GM12878 (cell line): Measurements from ENCODE around the gene SEMA7A. TPM values are rescaled to one million over a fixed set of nuclear protein-coding genes. Genes with fewer than 3 reads are reported as not detected.
A peak's percentile ranks its signal among the peaks of the same experiment; 100 is the strongest.

Experiments
- BMI1 ChIP-seq: fragments of 450-650 bp; IDR thresholded peaks from 2 replicates; pipeline ENCODE4 v1.6.1; 2016; ENCODE audit warnings: mild to moderate bottlenecking, moderate library complexity, borderline replicate concordance
- CEBPB ChIP-seq, 2 experiments: fragments of 150-350 bp in 1 of 2; IDR thresholded peaks; 2 replicates each; pipeline ENCODE4 v1.6.1; 2012 to 2014; ENCODE audit warnings: low read depth in 2 of 2, low read length in 2 of 2, borderline replicate concordance in 1 of 2, inconsistent platforms in 1 of 2
- CHD2 ChIP-seq: IDR thresholded peaks from 2 replicates; pipeline ENCODE4 v1.6.1; 2011; ENCODE audit warnings: low read depth, low read length, improper control_type of control experiment, borderline replicate concordance
- HDAC2 ChIP-seq: fragments of 200-600 bp; sonication (generic); IDR thresholded peaks from 2 replicates; pipeline ENCODE4 v1.6.1; 2017
- IKZF2 ChIP-seq, 2 experiments: fragments of 450-650 bp; IDR thresholded peaks; 2 replicates each; pipeline ENCODE4 v1.6.1; 2017; ENCODE audit warnings: mild to moderate bottlenecking in 2 of 2, moderate library complexity in 2 of 2
- LARP7 ChIP-seq: fragments of 450-650 bp; IDR thresholded peaks from 2 replicates; pipeline ENCODE4 v1.6.1; 2017; ENCODE audit warnings: mild to moderate bottlenecking
- NFXL1 ChIP-seq: fragments of 450-650 bp; IDR thresholded peaks from 2 replicates; pipeline ENCODE4 v1.6.1; 2017; ENCODE audit warnings: antibody characterized with exemption, mild to moderate bottlenecking, borderline replicate concordance
- NR2C1 ChIP-seq: fragments of 450-650 bp; IDR thresholded peaks from 2 replicates; pipeline ENCODE4 v1.6.1; 2017; ENCODE audit warnings: antibody characterized with exemption, mild to moderate bottlenecking, moderate library complexity
- NR2F1 ChIP-seq: fragments of 450-650 bp; conservative IDR thresholded peaks from 2 replicates; pipeline ENCODE4 v1.6.1; 2017; ENCODE audit warnings: mild to moderate bottlenecking
- PBX3 ChIP-seq: IDR thresholded peaks from 2 replicates; pipeline ENCODE4 v1.6.1; 2011; ENCODE audit warnings: mild to moderate bottlenecking, low read depth, low read length, moderate library complexity; ENCODE audit not compliant: insufficient replicate concordance
- PML ChIP-seq: IDR thresholded peaks from 2 replicates; pipeline ENCODE4 v1.6.1; 2012; ENCODE audit warnings: low read length, inconsistent platforms
- POLR2A ChIP-seq: IDR thresholded peaks from 2 replicates; pipeline ENCODE4 v1.6.1; 2011; ENCODE audit warnings: low read depth, mild to moderate bottlenecking, low read length
- RB1 ChIP-seq: fragments of 450-650 bp; formaldehyde crosslinking; IDR thresholded peaks from 2 replicates; pipeline ENCODE4 v1.6.1; 2017; ENCODE audit warnings: mild to moderate bottlenecking, borderline replicate concordance
- REST ChIP-seq: IDR thresholded peaks from 2 replicates; pipeline ENCODE4 v1.6.1; 2012; ENCODE audit warnings: mild to moderate bottlenecking, low read depth, low read length
- TAF1 ChIP-seq: IDR thresholded peaks from 2 replicates; pipeline ENCODE4 v1.6.1; 2011; ENCODE audit warnings: mild to moderate bottlenecking, low read depth, low read length, borderline replicate concordance
- polyA plus RNA-seq, 11 experiments: library from polyadenylated mRNA; depleted of rRNA in 4 of 11; unstranded in 6 of 11; stranded (reverse) in 5 of 11; fragments of >200 nt; fragmentation: Nextera tagmentation in 4 of 11; fragmentation: Illumina TruSeq in 1 of 11; extraction: Ambion mirVana in 4 of 11; extraction: Trizol in 1 of 11; gene quantifications; 1 replicate in 1 of 11; 2 replicates in 10 of 11; pipeline versions ENCODE4 v1.2.1 to v1.2.3, GENCODE V29; 2011 to 2016; ENCODE audit warnings: inconsistent platforms in 2 of 11, missing spikeins in 2 of 11, low read depth in 1 of 11
- total RNA-seq, 4 experiments: library from RNA; depleted of rRNA in 3 of 4; stranded (reverse); fragments of >200 nt in 3 of 4; fragmentation: Illumina TruSeq in 1 of 4; extraction: Trizol in 1 of 4; gene quantifications; 2 replicates each; pipeline versions ENCODE4 v1.2.1 to v1.2.3, GENCODE V29; 2013 to 2021
- TF ChIP-seq, protein P1 (sequence below): fragments of 450-650 bp; IDR thresholded peaks from 2 replicates; pipeline ENCODE4 v1.6.1; 2017; ENCODE audit warnings: low read depth, mild to moderate bottlenecking, moderate library complexity
- TF ChIP-seq, protein P2 (sequence below): fragments of 450-650 bp; formaldehyde crosslinking; IDR thresholded peaks from 2 replicates; pipeline ENCODE4 v1.5.0; 2022; ENCODE audit warnings: mild to moderate bottlenecking, missing genetic modification characterization
- TF ChIP-seq, protein P3 (sequence below): fragments of 450-650 bp; conservative IDR thresholded peaks from 2 replicates; pipeline ENCODE4 v1.6.1; 2017; ENCODE audit warnings: mild to moderate bottlenecking, moderate library complexity

SEMA7A gene
- total and polyA plus RNA-seq, 10 of the 15 experiments (the other 5 are each of a cell fraction or from before 2014, with no cell fraction given) = 0.08 to 112 (median 53.5) TPM

- TF ChIP-seq, protein P1, sequence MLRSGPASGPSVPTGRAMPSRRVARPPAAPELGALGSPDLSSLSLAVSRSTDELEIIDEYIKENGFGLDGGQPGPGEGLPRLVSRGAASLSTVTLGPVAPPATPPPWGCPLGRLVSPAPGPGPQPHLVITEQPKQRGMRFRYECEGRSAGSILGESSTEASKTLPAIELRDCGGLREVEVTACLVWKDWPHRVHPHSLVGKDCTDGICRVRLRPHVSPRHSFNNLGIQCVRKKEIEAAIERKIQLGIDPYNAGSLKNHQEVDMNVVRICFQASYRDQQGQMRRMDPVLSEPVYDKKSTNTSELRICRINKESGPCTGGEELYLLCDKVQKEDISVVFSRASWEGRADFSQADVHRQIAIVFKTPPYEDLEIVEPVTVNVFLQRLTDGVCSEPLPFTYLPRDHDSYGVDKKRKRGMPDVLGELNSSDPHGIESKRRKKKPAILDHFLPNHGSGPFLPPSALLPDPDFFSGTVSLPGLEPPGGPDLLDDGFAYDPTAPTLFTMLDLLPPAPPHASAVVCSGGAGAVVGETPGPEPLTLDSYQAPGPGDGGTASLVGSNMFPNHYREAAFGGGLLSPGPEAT = peak; percentile 85
- peak; percentile 22 for TF ChIP-seq PBX3
- TF ChIP-seq, protein P2, sequence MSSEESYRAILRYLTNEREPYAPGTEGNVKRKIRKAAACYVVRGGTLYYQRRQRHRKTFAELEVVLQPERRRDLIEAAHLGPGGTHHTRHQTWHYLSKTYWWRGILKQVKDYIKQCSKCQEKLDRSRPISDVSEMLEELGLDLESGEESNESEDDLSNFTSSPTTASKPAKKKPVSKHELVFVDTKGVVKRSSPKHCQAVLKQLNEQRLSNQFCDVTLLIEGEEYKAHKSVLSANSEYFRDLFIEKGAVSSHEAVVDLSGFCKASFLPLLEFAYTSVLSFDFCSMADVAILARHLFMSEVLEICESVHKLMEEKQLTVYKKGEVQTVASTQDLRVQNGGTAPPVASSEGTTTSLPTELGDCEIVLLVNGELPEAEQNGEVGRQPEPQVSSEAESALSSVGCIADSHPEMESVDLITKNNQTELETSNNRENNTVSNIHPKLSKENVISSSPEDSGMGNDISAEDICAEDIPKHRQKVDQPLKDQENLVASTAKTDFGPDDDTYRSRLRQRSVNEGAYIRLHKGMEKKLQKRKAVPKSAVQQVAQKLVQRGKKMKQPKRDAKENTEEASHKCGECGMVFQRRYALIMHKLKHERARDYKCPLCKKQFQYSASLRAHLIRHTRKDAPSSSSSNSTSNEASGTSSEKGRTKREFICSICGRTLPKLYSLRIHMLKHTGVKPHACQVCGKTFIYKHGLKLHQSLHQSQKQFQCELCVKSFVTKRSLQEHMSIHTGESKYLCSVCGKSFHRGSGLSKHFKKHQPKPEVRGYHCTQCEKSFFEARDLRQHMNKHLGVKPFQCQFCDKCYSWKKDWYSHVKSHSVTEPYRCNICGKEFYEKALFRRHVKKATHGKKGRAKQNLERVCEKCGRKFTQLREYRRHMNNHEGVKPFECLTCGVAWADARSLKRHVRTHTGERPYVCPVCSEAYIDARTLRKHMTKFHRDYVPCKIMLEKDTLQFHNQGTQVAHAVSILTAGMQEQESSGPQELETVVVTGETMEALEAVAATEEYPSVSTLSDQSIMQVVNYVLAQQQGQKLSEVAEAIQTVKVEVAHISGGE = no peak
- no peak for TF ChIP-seq REST
- 0 out of 2 replicates have a peak, but pooled peaks have one; percentile 17 for TF ChIP-seq CHD2
- no peak; the same call in 1 of the 2 replicates for TF ChIP-seq BMI1
- no peak for TF ChIP-seq RB1
- TF ChIP-seq NR2C1 = no peak
- peak; percentile 41; the same call in 1 of the 2 replicates for TF ChIP-seq TAF1
- TF ChIP-seq HDAC2 = no peak
- no peak for TF ChIP-seq NFXL1
- TF ChIP-seq PML = no peak
- TF ChIP-seq IKZF2 (IDR thresholded peaks at IDR 0.05) = peak; percentile 95 to 98
- TF ChIP-seq, protein P3, sequence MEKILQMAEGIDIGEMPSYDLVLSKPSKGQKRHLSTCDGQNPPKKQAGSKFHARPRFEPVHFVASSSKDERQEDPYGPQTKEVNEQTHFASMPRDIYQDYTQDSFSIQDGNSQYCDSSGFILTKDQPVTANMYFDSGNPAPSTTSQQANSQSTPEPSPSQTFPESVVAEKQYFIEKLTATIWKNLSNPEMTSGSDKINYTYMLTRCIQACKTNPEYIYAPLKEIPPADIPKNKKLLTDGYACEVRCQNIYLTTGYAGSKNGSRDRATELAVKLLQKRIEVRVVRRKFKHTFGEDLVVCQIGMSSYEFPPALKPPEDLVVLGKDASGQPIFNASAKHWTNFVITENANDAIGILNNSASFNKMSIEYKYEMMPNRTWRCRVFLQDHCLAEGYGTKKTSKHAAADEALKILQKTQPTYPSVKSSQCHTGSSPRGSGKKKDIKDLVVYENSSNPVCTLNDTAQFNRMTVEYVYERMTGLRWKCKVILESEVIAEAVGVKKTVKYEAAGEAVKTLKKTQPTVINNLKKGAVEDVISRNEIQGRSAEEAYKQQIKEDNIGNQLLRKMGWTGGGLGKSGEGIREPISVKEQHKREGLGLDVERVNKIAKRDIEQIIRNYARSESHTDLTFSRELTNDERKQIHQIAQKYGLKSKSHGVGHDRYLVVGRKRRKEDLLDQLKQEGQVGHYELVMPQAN = 0 out of 2 replicates have a peak, but pooled peaks have one; percentile 2
- peak; percentile 45; the same call in 1 of the 2 replicates for TF ChIP-seq NR2F1
- no peak for TF ChIP-seq CEBPB (IDR thresholded peaks at IDR 0.05; ENCODE audit: borderline replicate concordance in 1 of 2, low read depth in 2 of 2, low read length in 2 of 2)
- no peak; the same call in 1 of the 2 replicates for TF ChIP-seq LARP7
- no peak for TF ChIP-seq POLR2A
These were observed 34.0 kb downstream of the SEMA7A start (continued) for GRCh38 chr15:74399511-74400312.
